K562 (cell line): ENCODE data around the gene TMSB15A. TPM values are rescaled to one million over a fixed set of nuclear protein-coding genes. Genes with fewer than 3 reads are reported as not detected.

ENCODE experiments used
- ATAC-seq: fragments of 200-7000 bp; cut with Tn5 transposase; 3 replicates; pipeline ENCODE4 v1.9.1; 2020; ENCODE audit warnings: moderate library complexity
- BruUV-seq: library from RNA; stranded (reverse); fragments of 400-500 nt; replicated peaks from 2 replicates; lab custom pipeline; 2021; lab: Mats Ljungman, UMichigan
- CTCF ChIA-PET: fragments of 300-600 bp; formaldehyde crosslinking; extraction: SDS; loops from one replicate; lab custom pipeline; 2021; ENCODE audit warnings: low intra/inter-chr PET ratio; lab: Yijun Ruan, JAX
- POLR2A ChIA-PET: fragments of 300-600, 350-650 bp; sonication (Branson Sonifier 250); formaldehyde crosslinking; extraction: SDS; loops from one replicate; lab custom pipeline; 2021; ENCODE audit warnings: antibody characterized with exemption, inconsistent platforms; lab: Yijun Ruan, JAX
- DNase-seq, 4 experiments: peaks; one replicate each; pipeline versions ENCODE4 v3.0.0 to v3.0.0-alpha.2; 2011 to 2018; ENCODE audit warnings: low spot score in 3 of 4, mixed read lengths in 3 of 4; ENCODE audit errors: extremely low read depth in 1 of 4
- FAIRE-seq: peaks from 2 replicates; lab custom pipeline; 2011; peaks lifted over from hg19 to GRCh38; lab: Jason Lieb, UNC
- H2AFZ ChIP-seq: 2 replicates; pipeline ENCODE4 v1.6.0; 2011; ENCODE audit warnings: low read depth, low read length, control low read depth, inconsistent platforms
- H3K27ac ChIP-seq: fragments of 200-600 bp; 3 replicates; pipeline ENCODE4 v1.8.0; 2011; ENCODE audit warnings: low read depth, mild to moderate bottlenecking, control low read depth, inconsistent platforms, low read length, moderate library complexity, mixed read lengths; ENCODE audit errors: extremely low read depth
- H3K27me3 ChIP-seq, 2 experiments: fragments of 300-600 bp in 1 of 2; 2 replicates in 1 of 2; 3 replicates in 1 of 2; pipeline versions ENCODE4 v1.6.0 to v1.8.0; 2011; ENCODE audit warnings: inconsistent platforms in 2 of 2, low read length in 2 of 2, mild to moderate bottlenecking in 1 of 2, mixed read lengths in 1 of 2, moderate library complexity in 1 of 2; ENCODE audit not compliant: control insufficient read depth in 2 of 2, insufficient read depth in 2 of 2
- H3K36me3 ChIP-seq: fragments of 300-600 bp; 3 replicates; pipeline ENCODE4 v1.8.0; 2011; ENCODE audit warnings: mild to moderate bottlenecking, low read length, inconsistent platforms; ENCODE audit not compliant: control insufficient read depth, insufficient read depth
- H3K4me1 ChIP-seq, 2 experiments: fragments of 200-600 bp in 1 of 2; replicated peaks in 1 of 2; 2 replicates in 1 of 2; 3 replicates in 1 of 2; pipeline versions ENCODE4 v1.5.1 to v1.8.0; 2011; ENCODE audit warnings: inconsistent platforms in 2 of 2, low read length in 2 of 2, mild to moderate bottlenecking in 1 of 2, mixed read lengths in 1 of 2, moderate library complexity in 1 of 2; ENCODE audit not compliant: control insufficient read depth in 2 of 2, insufficient read depth in 2 of 2
- H3K4me2 ChIP-seq: 2 replicates; pipeline ENCODE4 v1.6.1; 2011; ENCODE audit warnings: low read length, control low read depth, inconsistent platforms, mixed read lengths; ENCODE audit not compliant: insufficient read depth
- H3K4me3 ChIP-seq: fragments of 200-600 bp; sonication (generic), shearing (Covaris generic); 2 replicates; pipeline ENCODE4 v1.5.1; 2016; ENCODE audit warnings: control low read depth, inconsistent platforms
- H3K79me2 ChIP-seq: fragments of 200-600 bp; 3 replicates; pipeline ENCODE4 v1.8.0; 2011; ENCODE audit warnings: low read length, inconsistent platforms; ENCODE audit not compliant: control insufficient read depth, insufficient read depth
- H3K9ac ChIP-seq, 2 experiments: 2 replicates each; pipeline versions ENCODE4 v1.6.0 to v1.6.1; 2011; ENCODE audit warnings: low read depth in 2 of 2, low read length in 2 of 2, control low read depth in 1 of 2, inconsistent platforms in 1 of 2, mild to moderate bottlenecking in 1 of 2, mixed read lengths in 1 of 2; ENCODE audit not compliant: insufficient read depth in 1 of 2
- H3K9me1 ChIP-seq: one replicate; pipeline ENCODE4 v1.6.0; 2011; ENCODE audit warnings: inconsistent platforms, mild to moderate bottlenecking, low read length, moderate library complexity; ENCODE audit not compliant: control insufficient read depth, insufficient read depth
- H3K9me3 ChIP-seq: replicated peaks from 2 replicates; pipeline ENCODE4 v1.5.1; 2011; ENCODE audit warnings: low read depth, low read length, inconsistent platforms; ENCODE audit not compliant: control insufficient read depth, insufficient read depth
- H4K20me1 ChIP-seq: replicated peaks from 2 replicates; pipeline ENCODE4 v1.6.1; 2011; ENCODE audit warnings: low read length, inconsistent platforms, mixed read lengths; ENCODE audit not compliant: control insufficient read depth, insufficient read depth
- CXXC5 ChIP-seq: fragments of 250-450 bp; sonication (Bioruptor Pico); IDR thresholded peaks from 2 replicates; pipeline ENCODE4 v1.8.0; 2022; ENCODE audit warnings: inconsistent platforms, mild to moderate bottlenecking, moderate library complexity
- DPF2 ChIP-seq: fragments of 450-650 bp; IDR thresholded peaks from 2 replicates; pipeline ENCODE4 v1.6.1; 2016
- ESRRA ChIP-seq: fragments of 450-650 bp; IDR thresholded peaks from 2 replicates; pipeline ENCODE4 v1.6.1; 2014; ENCODE audit warnings: low read depth, mild to moderate bottlenecking, moderate library complexity, borderline replicate concordance
- MEF2D ChIP-seq: conservative IDR thresholded peaks from 2 replicates; pipeline ENCODE4 v1.6.1; 2016; ENCODE audit warnings: low read depth, missing genetic modification characterization, missing compliant biosample characterization
- MTA2 ChIP-seq: fragments of 450-650 bp; IDR thresholded peaks from 2 replicates; pipeline ENCODE4 v1.6.1; 2016; ENCODE audit warnings: low read depth
- NCOR1 ChIP-seq: fragments of 450-650 bp; IDR thresholded peaks from 2 replicates; pipeline ENCODE4 v1.6.1; 2016; ENCODE audit warnings: mild to moderate bottlenecking, moderate library complexity
- RBM22 ChIP-seq: fragments of 200-400 bp; formaldehyde crosslinking; IDR thresholded peaks from 2 replicates; pipeline ENCODE4 v1.6.1; 2018; ENCODE audit warnings: low read length, low read depth; ENCODE audit not compliant: poor library complexity, severe bottlenecking
- YY1 ChIP-seq, 3 experiments: IDR thresholded peaks; 2 replicates each; pipeline ENCODE4 v1.6.1; 2011; ENCODE audit warnings: low read length in 2 of 3, mild to moderate bottlenecking in 2 of 3, moderate library complexity in 2 of 3, borderline replicate concordance in 1 of 3, control low read depth in 1 of 3, low read depth in 1 of 3; ENCODE audit not compliant: insufficient read depth in 3 of 3, insufficient replicate concordance in 2 of 3, control insufficient read depth in 1 of 3, insufficient read length in 1 of 3; ENCODE audit errors: extremely low read depth in 1 of 3
- ZFP36 ChIP-seq: fragments of 150-350 bp; IDR thresholded peaks from 2 replicates; pipeline ENCODE4 v1.6.1; 2018; ENCODE audit warnings: low read length, low read depth; ENCODE audit not compliant: partially characterized antibody
- ZNF77 ChIP-seq: fragments of 250-450 bp; sonication (Bioruptor Pico); IDR thresholded peaks from 2 replicates; pipeline ENCODE4 v1.5.0; 2020
- WGBS: fragments of 100-300 bp; shearing (Covaris generic); methylation state at CpG from one replicate; pipeline ENCODE4 v1.1.6; 2016; ENCODE audit warnings: low coverage, mixed read lengths; ENCODE audit not compliant: insufficient coverage; ENCODE audit errors: missing lambda C conversion rate; 5-methylcytosine and 5-hydroxymethylcytosine counted together
- in situ Hi-C: fragments of 300-500 bp; cut with MboI; formaldehyde crosslinking; loops from 4 replicates; pipeline ENCODE4 v1.15.0; 2018; ENCODE audit warnings: inconsistent platforms, mixed read lengths
- intact Hi-C: fragments of 100-400 bp; cut with micrococcal nuclease; formaldehyde crosslinking; loops from 2 replicates; pipeline ENCODE4 v1.14.2; 2022
- polyA plus RNA-seq, 8 experiments: library from polyadenylated mRNA; depleted of rRNA in 4 of 8; stranded (reverse) in 5 of 8; unstranded in 3 of 8; fragments of >200 nt; fragmentation: Nextera tagmentation in 2 of 8; fragmentation: Illumina TruSeq in 1 of 8; extraction: Ambion mirVana in 2 of 8; extraction: Trizol in 1 of 8; gene quantifications; 2 replicates each; pipeline versions ENCODE4 v1.2.1 to v1.2.3, GENCODE V29; 2011 to 2014; ENCODE audit warnings: inconsistent platforms in 1 of 8, missing spikeins in 1 of 8
- total RNA-seq, 7 experiments: library from RNA; depleted of rRNA in 6 of 7; stranded (reverse); fragments of >200 nt in 6 of 7; fragmentation: Illumina TruSeq in 2 of 7; extraction: Trizol in 2 of 7; gene quantifications; 2 replicates each; pipeline versions ENCODE4 v1.2.1 to v1.2.3, GENCODE V29; 2011 to 2021; ENCODE audit warnings: low replicate concordance in 1 of 7
- TF ChIP-seq, protein P1 (sequence below): fragments of 200-800 bp; sonication (Bioruptor generic); IDR thresholded peaks from 2 replicates; pipeline ENCODE4 v1.6.1; 2017; ENCODE audit warnings: missing genetic modification characterization, missing compliant biosample characterization
- TF ChIP-seq, protein P2 (sequence below): fragments of 250-450 bp; sonication (Bioruptor Pico); IDR thresholded peaks from 2 replicates; pipeline ENCODE4 v1.8.0; 2022; ENCODE audit warnings: inconsistent platforms

Gene TMSB15A
- total and polyA plus RNA-seq, 9 of the 15 experiments (the other 6 are each of a cell fraction or from before 2014, with no cell fraction given), result 0.49 to 1.6 (median 1.1) TPM

DNA sequence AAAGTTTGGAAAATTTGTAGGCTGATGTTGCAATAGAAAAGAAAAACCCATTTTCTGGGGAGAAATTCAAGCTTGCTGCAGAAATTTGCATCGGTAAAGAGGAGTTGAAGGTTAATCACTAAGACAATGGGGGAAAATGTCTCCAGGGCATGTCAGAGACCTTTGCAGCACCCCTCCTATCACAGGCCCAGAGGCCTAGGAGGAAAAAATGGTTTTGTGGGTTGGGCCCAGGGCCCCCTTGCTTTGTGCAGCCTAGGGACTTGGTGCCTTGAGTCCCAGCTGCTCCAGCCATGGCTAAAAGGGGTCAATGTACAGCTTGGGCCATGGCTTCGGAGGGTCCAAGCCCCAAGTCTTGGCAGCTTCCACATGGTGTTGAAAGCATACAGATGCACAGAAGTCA lies 17.8 kb downstream of the TMSB15A start:
- ChIA-PET CTCF (no interaction called here), POLR2A (no interaction called here)
- in situ Hi-C loops, result no loop called here
- 0% methylated on average over 1 of the region's 2 CpGs for WGBS
- no peaks in the 10 kb centered on the region for H3K9me1 ChIP-seq
- BruUV-seq, result no TSS peak
- H3K4me1 ChIP-seq, result no peaks in the 10 kb centered on the region
- H3K4me3 ChIP-seq, result no peak overlapping the region
- no peak overlapping the region for H3K4me2 ChIP-seq
- H3K9me3 ChIP-seq, result no peaks in the 10 kb centered on the region
- H3K36me3 ChIP-seq, result no peaks in the 10 kb centered on the region
- ATAC-seq (no peak), DNase-seq (no peak), FAIRE-seq (no peak)
- intact Hi-C loops, result no loop called here
- TF ChIP-seq, protein P1, sequence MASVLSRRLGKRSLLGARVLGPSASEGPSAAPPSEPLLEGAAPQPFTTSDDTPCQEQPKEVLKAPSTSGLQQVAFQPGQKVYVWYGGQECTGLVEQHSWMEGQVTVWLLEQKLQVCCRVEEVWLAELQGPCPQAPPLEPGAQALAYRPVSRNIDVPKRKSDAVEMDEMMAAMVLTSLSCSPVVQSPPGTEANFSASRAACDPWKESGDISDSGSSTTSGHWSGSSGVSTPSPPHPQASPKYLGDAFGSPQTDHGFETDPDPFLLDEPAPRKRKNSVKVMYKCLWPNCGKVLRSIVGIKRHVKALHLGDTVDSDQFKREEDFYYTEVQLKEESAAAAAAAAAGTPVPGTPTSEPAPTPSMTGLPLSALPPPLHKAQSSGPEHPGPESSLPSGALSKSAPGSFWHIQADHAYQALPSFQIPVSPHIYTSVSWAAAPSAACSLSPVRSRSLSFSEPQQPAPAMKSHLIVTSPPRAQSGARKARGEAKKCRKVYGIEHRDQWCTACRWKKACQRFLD (CRISPR knock-in tag), result no peak
- TF ChIP-seq ZFP36, result peak; percentile 41
- H3K27me3 ChIP-seq, result no peaks in the 10 kb centered on the region
- H3K9ac ChIP-seq, result no peak overlapping the region
- H3K79me2 ChIP-seq, result no peaks in the 10 kb centered on the region
- no peaks in the 10 kb centered on the region for H4K20me1 ChIP-seq
- no peak overlapping the region for H3K27ac ChIP-seq
- H2AFZ ChIP-seq, result no peak overlapping the region

GRCh38 chrX:102491766-102492165 lies 24.8 kb downstream of the TMSB15A start:
- Histone ChIP-seq H3K4me3 (no peak overlapping the region), H4K20me1 (no peaks in the 10 kb centered on the region), H3K9ac (no peak overlapping the region), H3K4me1 (no peaks in the 10 kb centered on the region), H3K27ac (no peak overlapping the region), H3K36me3 (no peaks in the 10 kb centered on the region), H3K9me1 (no peaks in the 10 kb centered on the region), H3K79me2 (no peaks in the 10 kb centered on the region), H2AFZ (no peak overlapping the region), H3K4me2 (no peak overlapping the region), H3K9me3 (no peaks in the 10 kb centered on the region), H3K27me3 (no peaks in the 10 kb centered on the region)
- DNase-seq (no peak), FAIRE-seq (no peak), ATAC-seq (no peak)
- in situ Hi-C loops, result no loop called here
- intact Hi-C loops, result no loop called here
- POLR2A ChIA-PET, result no interaction called here
- CTCF ChIA-PET, result no interaction called here
- no TSS peak for BruUV-seq
- no peak for TF ChIP-seq YY1 (IDR thresholded peaks at IDR 0.05; ENCODE audit: borderline replicate concordance in 1 of 3, control insufficient read depth in 1 of 3, extremely low read depth in 1 of 3, insufficient read depth in 3 of 3, insufficient read length in 1 of 3, insufficient replicate concordance in 2 of 3, low read depth in 1 of 3, low read length in 2 of 3)
- no peak for TF ChIP-seq MEF2D
- TF ChIP-seq ESRRA, result no peak
- TF ChIP-seq RBM22, result no peak
- TF ChIP-seq ZNF77 (CRISPR knock-in tag), result no peak
- TF ChIP-seq MTA2, result no peak
- no peak for TF ChIP-seq NCOR1
- TF ChIP-seq DPF2, result no peak
- no peak for TF ChIP-seq CXXC5 (CRISPR knock-in tag)
- TF ChIP-seq, protein P2, sequence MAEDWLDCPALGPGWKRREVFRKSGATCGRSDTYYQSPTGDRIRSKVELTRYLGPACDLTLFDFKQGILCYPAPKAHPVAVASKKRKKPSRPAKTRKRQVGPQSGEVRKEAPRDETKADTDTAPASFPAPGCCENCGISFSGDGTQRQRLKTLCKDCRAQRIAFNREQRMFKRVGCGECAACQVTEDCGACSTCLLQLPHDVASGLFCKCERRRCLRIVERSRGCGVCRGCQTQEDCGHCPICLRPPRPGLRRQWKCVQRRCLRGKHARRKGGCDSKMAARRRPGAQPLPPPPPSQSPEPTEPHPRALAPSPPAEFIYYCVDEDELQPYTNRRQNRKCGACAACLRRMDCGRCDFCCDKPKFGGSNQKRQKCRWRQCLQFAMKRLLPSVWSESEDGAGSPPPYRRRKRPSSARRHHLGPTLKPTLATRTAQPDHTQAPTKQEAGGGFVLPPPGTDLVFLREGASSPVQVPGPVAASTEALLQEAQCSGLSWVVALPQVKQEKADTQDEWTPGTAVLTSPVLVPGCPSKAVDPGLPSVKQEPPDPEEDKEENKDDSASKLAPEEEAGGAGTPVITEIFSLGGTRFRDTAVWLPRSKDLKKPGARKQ (CRISPR knock-in tag), result no peak
